Peyer's patch (tissue), 4 donors: ENCODE data around the gene HYAL2.

Source experiments
- POLR2A ChIP-seq, 2 donors: fragments of 450-650 bp; IDR thresholded peaks; one replicate each; pipeline ENCODE4 v1.5.1; 2017; ENCODE audit warnings: antibody characterized with exemption in 2 of 2, mild to moderate bottlenecking in 2 of 2, moderate library complexity in 2 of 2
- TF ChIP-seq, protein P1 (sequence below), 6 experiments: fragments of 450-650 bp in 4 of 6; fragments of 200-600 bp in 2 of 6; sonication (generic) in 1 of 6; IDR thresholded peaks; one replicate each; pipeline ENCODE4 v1.5.1; 2017 to 2019; ENCODE audit warnings: antibody characterized with exemption in 6 of 6, mild to moderate bottlenecking in 3 of 6, moderate library complexity in 1 of 6

GRCh38 chr3:50314816-50315215 is 7.7 kb downstream of the HYAL2 start:
- TF ChIP-seq, protein P1, sequence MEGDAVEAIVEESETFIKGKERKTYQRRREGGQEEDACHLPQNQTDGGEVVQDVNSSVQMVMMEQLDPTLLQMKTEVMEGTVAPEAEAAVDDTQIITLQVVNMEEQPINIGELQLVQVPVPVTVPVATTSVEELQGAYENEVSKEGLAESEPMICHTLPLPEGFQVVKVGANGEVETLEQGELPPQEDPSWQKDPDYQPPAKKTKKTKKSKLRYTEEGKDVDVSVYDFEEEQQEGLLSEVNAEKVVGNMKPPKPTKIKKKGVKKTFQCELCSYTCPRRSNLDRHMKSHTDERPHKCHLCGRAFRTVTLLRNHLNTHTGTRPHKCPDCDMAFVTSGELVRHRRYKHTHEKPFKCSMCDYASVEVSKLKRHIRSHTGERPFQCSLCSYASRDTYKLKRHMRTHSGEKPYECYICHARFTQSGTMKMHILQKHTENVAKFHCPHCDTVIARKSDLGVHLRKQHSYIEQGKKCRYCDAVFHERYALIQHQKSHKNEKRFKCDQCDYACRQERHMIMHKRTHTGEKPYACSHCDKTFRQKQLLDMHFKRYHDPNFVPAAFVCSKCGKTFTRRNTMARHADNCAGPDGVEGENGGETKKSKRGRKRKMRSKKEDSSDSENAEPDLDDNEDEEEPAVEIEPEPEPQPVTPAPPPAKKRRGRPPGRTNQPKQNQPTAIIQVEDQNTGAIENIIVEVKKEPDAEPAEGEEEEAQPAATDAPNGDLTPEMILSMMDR (IDR thresholded peaks at IDR 0.05) = no peak
- TF ChIP-seq POLR2A (IDR thresholded peaks at IDR 0.05) = no peak
